CD8-positive, alpha-beta memory T cell (primary cell): ENCODE data around the gene ADGRV1. TPM values are rescaled to one million over a fixed set of nuclear protein-coding genes. Genes with fewer than 3 reads are reported as not detected.

Experiments used
- CTCF ChIA-PET: fragments of 350-600 bp; sonication (Branson Sonifier 250); formaldehyde crosslinking; loops from one replicate; lab custom pipeline; 2021; ENCODE audit warnings: antibody characterized with exemption; lab: Charles Lee
- POLR2A ChIA-PET: fragments of 350-600 bp; sonication (Branson Sonifier 250); formaldehyde crosslinking; loops from one replicate; lab custom pipeline; 2021; ENCODE audit warnings: antibody characterized with exemption; lab: Charles Lee
- DNase-seq, 5 donors: peaks; one replicate each; pipeline versions ENCODE4 v3.0.0 to v3.0.0-alpha.2; 2020 to 2022; ENCODE audit warnings: mixed read lengths in 1 of 5
- H3K27ac ChIP-seq: one replicate; pipeline ENCODE4 v1.7.0; 2013; ENCODE audit warnings: low read depth, mild to moderate bottlenecking, low read length, moderate library complexity
- H3K27me3 ChIP-seq: 2 replicates; pipeline ENCODE4 v1.7.0; 2013; ENCODE audit warnings: low read length, mild to moderate bottlenecking; ENCODE audit not compliant: insufficient read depth, poor library complexity, severe bottlenecking
- H3K36me3 ChIP-seq: 2 replicates; pipeline ENCODE4 v1.7.0; 2013; ENCODE audit warnings: mild to moderate bottlenecking, low read length, moderate library complexity; ENCODE audit not compliant: insufficient read depth
- H3K4me1 ChIP-seq: 2 replicates; pipeline ENCODE4 v1.7.0; 2013; ENCODE audit warnings: mild to moderate bottlenecking, low read length, moderate library complexity; ENCODE audit not compliant: insufficient read depth
- H3K4me3 ChIP-seq: 2 replicates; pipeline ENCODE4 v1.7.0; 2013; ENCODE audit warnings: mild to moderate bottlenecking, low read length
- H3K9me3 ChIP-seq: 2 replicates; pipeline ENCODE4 v1.7.0; 2013; ENCODE audit warnings: mild to moderate bottlenecking, low read length
- H3K27ac Mint-ChIP-seq, 8 donors: one replicate each; pipeline ENCODE4 v1.8.0; 2020 to 2021; ENCODE audit warnings: mixed read lengths in 8 of 8, mild to moderate bottlenecking in 6 of 8, inconsistent platforms in 3 of 8, moderate library complexity in 3 of 8
- H3K27me3 Mint-ChIP-seq, 2 donors: one replicate each; pipeline ENCODE4 v1.8.0; 2020 to 2021; ENCODE audit warnings: mixed read lengths in 2 of 2, mild to moderate bottlenecking in 1 of 2, moderate library complexity in 1 of 2
- H3K36me3 Mint-ChIP-seq, 3 donors: one replicate each; pipeline ENCODE4 v1.8.0; 2020 to 2021; ENCODE audit warnings: mixed read lengths in 3 of 3, inconsistent platforms in 1 of 3, mild to moderate bottlenecking in 1 of 3
- H3K4me1 Mint-ChIP-seq, 3 donors: one replicate each; pipeline ENCODE4 v1.8.0; 2020 to 2021; ENCODE audit warnings: mixed read lengths in 3 of 3, inconsistent platforms in 1 of 3, mild to moderate bottlenecking in 1 of 3
- H3K4me3 Mint-ChIP-seq, 7 donors: one replicate each; pipeline ENCODE4 v1.8.0; 2020 to 2021; ENCODE audit warnings: mixed read lengths in 7 of 7, mild to moderate bottlenecking in 6 of 7, moderate library complexity in 4 of 7, inconsistent platforms in 2 of 7
- H3K9me3 Mint-ChIP-seq, 5 donors: one replicate each; pipeline ENCODE4 v1.8.0; 2020 to 2022; ENCODE audit warnings: mixed read lengths in 5 of 5, mild to moderate bottlenecking in 3 of 5, moderate library complexity in 2 of 5, inconsistent platforms in 1 of 5
- polyA plus RNA-seq: library from polyadenylated mRNA; unstranded; fragments of 300-500 nt; fragmentation: Illumina TruSeq; gene quantifications from one replicate; pipeline ENCODE4 v1.2.3, GENCODE V29; 2021
- total RNA-seq, 2 experiments: library from RNA; stranded (reverse); gene quantifications; one replicate each; pipeline ENCODE4 v1.2.3, GENCODE V29; 2021

The ADGRV1 gene
- total and polyA plus RNA-seq, 3 experiments from 2014 or later: 0.33 to 0.44 TPM; not detected in 1

GRCh38 chr5:91090995-91091394 is 532.4 kb downstream of the ADGRV1 start:
- Mint-ChIP-seq H3K4me1 (no peaks in the 10 kb centered on the region), H3K9me3 (no peaks in the 10 kb centered on the region), H3K27ac (no peak overlapping the region), H3K4me3 (no peak overlapping the region), H3K27me3 (peaks cover 0 to 7% of the 10 kb centered on the region in 2 donors), H3K36me3 (no peaks in the 10 kb centered on the region)
- no peaks in the 10 kb centered on the region for H3K27me3 ChIP-seq
- ChIA-PET CTCF (no interaction called here), POLR2A (no interaction called here)
- no peaks in the 10 kb centered on the region for H3K9me3 ChIP-seq
- H3K27ac ChIP-seq: no peak overlapping the region
- H3K36me3 ChIP-seq: no peaks in the 10 kb centered on the region
- no peaks in the 10 kb centered on the region for H3K4me1 ChIP-seq
- no peak for DNase-seq
- H3K4me3 ChIP-seq: no peak overlapping the region

GRCh38 chr5:91091471-91092234 is 533.1 kb downstream of the ADGRV1 start:
- no peak overlapping the region for H3K4me3 Mint-ChIP-seq
- H3K9me3 Mint-ChIP-seq: no peaks in the 10 kb centered on the region
- no peak for DNase-seq
- H3K27me3 Mint-ChIP-seq: peaks cover 0 to 8% of the 10 kb centered on the region in 2 donors
- Histone ChIP-seq H3K4me3 (no peak overlapping the region), H3K27me3 (no peaks in the 10 kb centered on the region), H3K4me1 (no peaks in the 10 kb centered on the region), H3K36me3 (no peaks in the 10 kb centered on the region), H3K27ac (no peak overlapping the region), H3K9me3 (no peaks in the 10 kb centered on the region)
- ChIA-PET POLR2A (no interaction called here), CTCF (no interaction called here)
- H3K27ac Mint-ChIP-seq: no peak overlapping the region
- no peaks in the 10 kb centered on the region for H3K36me3 Mint-ChIP-seq
- H3K4me1 Mint-ChIP-seq: no peaks in the 10 kb centered on the region

DNA sequence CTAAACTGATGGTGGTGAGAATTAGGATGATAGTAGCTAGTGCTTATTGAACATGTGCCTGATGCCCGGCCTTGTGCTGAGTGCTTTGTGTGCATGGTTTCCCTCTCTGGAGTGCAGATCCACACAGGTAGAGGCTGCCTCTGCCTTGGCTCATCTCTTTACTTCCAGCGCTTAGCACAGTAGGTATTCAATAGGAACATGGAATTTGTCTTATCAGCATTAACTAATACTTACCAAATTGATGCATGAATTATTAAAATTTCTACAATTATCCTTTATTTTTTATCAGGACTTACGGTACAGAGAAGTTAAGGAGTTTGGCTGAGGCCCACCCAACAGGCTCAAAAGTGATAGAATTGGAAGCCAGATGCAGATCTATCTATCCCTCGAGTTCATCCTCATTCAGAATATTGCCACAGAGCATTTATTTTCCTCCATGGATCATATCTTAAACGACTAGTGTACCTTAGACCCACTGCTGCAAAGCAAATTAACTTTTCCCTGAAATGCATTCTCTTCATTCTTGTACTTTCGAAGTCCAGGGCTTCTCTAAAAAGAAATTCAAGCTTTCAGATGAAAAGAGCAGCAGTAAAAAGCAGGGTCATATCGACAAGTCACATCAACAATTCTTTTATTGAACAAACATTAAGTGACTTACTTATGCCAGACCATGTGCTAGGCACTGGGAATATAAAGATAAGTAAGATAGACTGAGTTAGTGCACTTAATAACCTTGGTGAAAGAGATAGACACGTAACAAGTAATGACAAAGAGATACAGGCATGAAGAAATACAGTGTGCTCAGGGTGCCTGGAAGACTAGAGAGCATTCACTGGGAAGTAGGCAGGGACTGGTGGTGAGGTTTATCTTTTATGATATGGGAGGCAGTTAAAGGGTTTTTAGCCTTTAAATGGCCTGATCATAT is 534.5 kb downstream of the ADGRV1 start:
- no peak for DNase-seq
- Histone ChIP-seq H3K4me1 (no peaks in the 10 kb centered on the region), H3K4me3 (no peak overlapping the region), H3K9me3 (no peaks in the 10 kb centered on the region), H3K27ac (no peak overlapping the region), H3K27me3 (no peaks in the 10 kb centered on the region), H3K36me3 (no peaks in the 10 kb centered on the region)
- H3K36me3 Mint-ChIP-seq: no peaks in the 10 kb centered on the region
- ChIA-PET POLR2A (no interaction called here), CTCF (no interaction called here)
- no peaks in the 10 kb centered on the region for H3K4me1 Mint-ChIP-seq
- H3K27ac Mint-ChIP-seq: peak overlapping the region in 1 of 8 donors; percentile 45
- H3K9me3 Mint-ChIP-seq: no peaks in the 10 kb centered on the region
- no peak overlapping the region for H3K4me3 Mint-ChIP-seq
- H3K27me3 Mint-ChIP-seq: peaks cover 0 to 13% of the 10 kb centered on the region in 2 donors

DNA sequence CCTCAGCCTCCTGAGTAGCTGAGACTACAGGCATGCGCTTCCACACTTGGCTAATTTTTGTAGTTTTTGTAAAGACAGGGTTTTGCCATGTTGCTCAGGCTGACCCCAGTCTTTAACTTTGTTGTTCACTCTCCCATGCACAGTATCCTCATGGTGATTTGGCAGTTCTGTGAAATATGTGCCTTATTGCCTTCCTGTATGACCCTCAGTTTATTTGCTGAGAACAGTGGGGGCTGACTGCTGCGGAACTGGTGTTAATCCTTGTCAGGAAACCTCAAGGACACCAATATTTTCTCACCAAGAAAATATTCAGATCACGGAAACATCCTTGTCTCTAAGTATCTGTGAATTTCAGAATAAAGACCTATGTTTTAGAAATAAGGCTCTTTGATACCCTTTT is 536.7 kb downstream of the ADGRV1 start:
- H3K4me1 ChIP-seq: no peaks in the 10 kb centered on the region
- no peak overlapping the region for H3K4me3 Mint-ChIP-seq
- peaks cover 0 to 17% of the 10 kb centered on the region in 2 donors for H3K27me3 Mint-ChIP-seq
- no peak for DNase-seq
- H3K9me3 ChIP-seq: no peaks in the 10 kb centered on the region
- CTCF ChIA-PET: no interaction called here
- H3K27me3 ChIP-seq: no peaks in the 10 kb centered on the region
- no peak overlapping the region for H3K27ac Mint-ChIP-seq
- no peaks in the 10 kb centered on the region for H3K36me3 Mint-ChIP-seq
- H3K9me3 Mint-ChIP-seq: no peaks in the 10 kb centered on the region
- no peak overlapping the region for H3K27ac ChIP-seq
- no peak overlapping the region for H3K4me3 ChIP-seq
- no peaks in the 10 kb centered on the region for H3K36me3 ChIP-seq
- POLR2A ChIA-PET: no interaction called here
- H3K4me1 Mint-ChIP-seq: no peaks in the 10 kb centered on the region

DNA sequence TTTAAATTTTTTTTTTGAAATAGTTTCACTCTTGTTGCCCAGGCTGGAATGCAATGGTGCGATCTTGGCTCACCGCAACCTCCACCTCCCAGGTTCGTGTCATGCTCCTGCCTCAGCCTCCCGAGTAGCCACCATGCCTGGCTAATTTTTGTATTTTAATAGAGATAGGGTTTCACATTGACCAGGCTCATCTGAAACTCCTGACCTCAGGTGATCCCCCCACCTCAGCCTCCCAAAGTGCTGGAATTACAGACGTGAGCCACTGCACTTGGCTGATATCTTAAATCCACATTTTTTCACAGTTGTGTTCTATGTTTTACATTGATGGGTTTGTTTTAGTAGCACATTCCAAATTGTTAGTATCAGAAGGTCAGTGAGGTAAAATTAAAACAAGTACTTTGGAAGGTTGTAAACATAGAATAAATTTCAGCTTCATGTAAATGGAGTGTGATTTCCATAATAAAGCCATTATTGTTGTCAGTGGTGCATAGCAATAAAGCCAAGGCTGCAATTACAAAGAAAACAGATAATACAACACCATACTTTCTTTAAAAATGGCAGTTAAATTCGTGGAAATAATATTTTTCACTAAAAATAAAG is 537.3 kb downstream of the ADGRV1 start:
- POLR2A ChIA-PET: no interaction called here
- no peak overlapping the region for H3K27ac Mint-ChIP-seq
- H3K36me3 ChIP-seq: no peaks in the 10 kb centered on the region
- H3K4me3 Mint-ChIP-seq: no peak overlapping the region
- peaks cover 0 to 16% of the 10 kb centered on the region in 2 donors for H3K27me3 Mint-ChIP-seq
- no peaks in the 10 kb centered on the region for H3K4me1 Mint-ChIP-seq
- H3K4me3 ChIP-seq: no peak overlapping the region
- H3K36me3 Mint-ChIP-seq: no peaks in the 10 kb centered on the region
- H3K4me1 ChIP-seq: no peaks in the 10 kb centered on the region
- H3K27ac ChIP-seq: no peak overlapping the region
- no peaks in the 10 kb centered on the region for H3K27me3 ChIP-seq
- H3K9me3 ChIP-seq: no peaks in the 10 kb centered on the region
- CTCF ChIA-PET: no interaction called here
- no peaks in the 10 kb centered on the region for H3K9me3 Mint-ChIP-seq
- no peak for DNase-seq

DNA sequence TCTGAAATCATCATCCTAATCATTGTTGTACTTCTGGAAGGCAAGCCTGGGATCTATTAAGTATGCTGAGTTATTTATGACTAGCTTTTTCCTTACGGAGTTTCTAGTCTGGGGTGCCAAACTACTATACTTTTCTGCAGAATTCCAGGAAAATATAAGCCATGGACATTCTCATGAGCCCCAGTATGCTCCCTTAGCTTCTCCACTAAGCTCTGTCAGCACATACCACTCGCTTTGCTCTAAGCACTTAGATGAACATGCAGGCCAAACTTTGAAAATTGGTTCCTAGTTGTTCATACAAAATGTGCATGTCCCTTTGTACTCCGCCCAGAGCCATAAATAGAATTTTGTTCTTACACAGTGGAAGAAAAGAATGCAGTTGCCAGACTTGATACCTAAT is 539.9 kb downstream of the ADGRV1 start:
- no peak overlapping the region for H3K4me3 Mint-ChIP-seq
- no peaks in the 10 kb centered on the region for H3K9me3 Mint-ChIP-seq
- H3K36me3 ChIP-seq: no peaks in the 10 kb centered on the region
- peak overlapping the region in 1 of 8 donors; percentile 12 for H3K27ac Mint-ChIP-seq
- ChIA-PET POLR2A (no interaction called here), CTCF (no interaction called here)
- no peaks in the 10 kb centered on the region for H3K9me3 ChIP-seq
- no peaks in the 10 kb centered on the region for H3K4me1 Mint-ChIP-seq
- no peaks in the 10 kb centered on the region for H3K4me1 ChIP-seq
- H3K27me3 ChIP-seq: no peaks in the 10 kb centered on the region
- no peaks in the 10 kb centered on the region for H3K36me3 Mint-ChIP-seq
- no peak for DNase-seq
- no peak overlapping the region for H3K4me3 ChIP-seq
- H3K27me3 Mint-ChIP-seq: peaks cover 0 to 13% of the 10 kb centered on the region in 2 donors
- no peak overlapping the region for H3K27ac ChIP-seq

DNA sequence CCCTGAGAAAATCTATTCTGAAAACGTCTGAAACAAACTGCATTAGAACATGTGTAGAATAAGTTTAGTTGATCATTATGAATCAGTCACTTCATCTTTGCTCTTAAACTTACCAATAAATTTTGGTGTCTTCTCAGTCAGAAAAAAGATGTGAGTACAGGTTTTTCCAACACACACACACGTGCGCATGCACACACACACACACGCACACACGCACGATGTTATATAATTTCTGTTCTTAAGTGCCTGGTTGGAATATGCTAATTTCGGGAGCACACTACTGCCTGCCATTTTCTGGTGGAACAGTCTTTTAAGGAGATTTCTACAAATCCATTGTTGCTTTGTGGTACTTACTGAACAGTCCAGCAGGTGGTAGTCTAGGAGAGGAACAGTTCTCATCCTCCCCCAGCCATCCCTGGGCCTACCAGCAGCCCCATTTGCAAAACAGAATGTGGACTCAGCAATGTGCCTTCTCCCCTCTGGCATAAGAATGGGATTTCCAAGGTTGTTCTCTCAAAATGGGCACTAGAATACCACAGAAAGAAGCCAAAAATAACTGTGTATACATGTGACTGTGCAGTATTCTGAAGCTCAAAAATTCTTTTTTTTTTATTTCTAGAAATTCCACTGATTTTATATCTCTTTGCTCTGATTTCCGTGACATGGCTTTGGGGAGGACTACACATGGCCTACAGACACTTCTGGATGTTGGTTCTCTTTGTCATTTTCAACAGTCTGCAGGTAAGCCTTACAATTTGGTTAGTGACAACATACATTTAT is 543.2 kb downstream of the ADGRV1 start:
- Mint-ChIP-seq H3K36me3 (no peaks in the 10 kb centered on the region), H3K9me3 (peaks cover 0 to 2% (median 0%) of the 10 kb centered on the region in 5 donors), H3K4me3 (no peak overlapping the region), H3K27ac (no peak overlapping the region), H3K4me1 (no peaks in the 10 kb centered on the region), H3K27me3 (peaks cover 0 to 11% of the 10 kb centered on the region in 2 donors)
- no peaks in the 10 kb centered on the region for H3K9me3 ChIP-seq
- no peaks in the 10 kb centered on the region for H3K4me1 ChIP-seq
- ChIA-PET CTCF (interaction anchor here (0.6 to 1.8 kb wide), 3 partner anchors 121 to 318 kb away, joined by 3 to 4 read pairs (median 4); no protein-coding TSS in a partner anchor), POLR2A (no interaction called here)
- peak in 4 of 5 donors; percentile 11 to 63 (median 24) for DNase-seq
- H3K27me3 ChIP-seq: no peaks in the 10 kb centered on the region
- H3K27ac ChIP-seq: no peak overlapping the region
- H3K4me3 ChIP-seq: no peak overlapping the region
- no peaks in the 10 kb centered on the region for H3K36me3 ChIP-seq
